ENCODE data around the gene CYP2E1. TPM values are rescaled to one million over a fixed set of nuclear protein-coding genes. Genes with fewer than 3 reads are reported as not detected.

CYP2E1 gene
- total RNA-seq, 1 donor from 2014 or later = 0.91 TPM

- no peak for DNase-seq (ENCODE audit: low spot score, unreplicated experiment)
- no peak overlapping the region for H3K4me3 Mint-ChIP-seq (ENCODE audit: low read depth)
- H3K36me3 Mint-ChIP-seq (ENCODE audit: insufficient read depth) = peaks cover 3% of the 10 kb centered on the region
- TF ChIP-seq, protein P1, sequence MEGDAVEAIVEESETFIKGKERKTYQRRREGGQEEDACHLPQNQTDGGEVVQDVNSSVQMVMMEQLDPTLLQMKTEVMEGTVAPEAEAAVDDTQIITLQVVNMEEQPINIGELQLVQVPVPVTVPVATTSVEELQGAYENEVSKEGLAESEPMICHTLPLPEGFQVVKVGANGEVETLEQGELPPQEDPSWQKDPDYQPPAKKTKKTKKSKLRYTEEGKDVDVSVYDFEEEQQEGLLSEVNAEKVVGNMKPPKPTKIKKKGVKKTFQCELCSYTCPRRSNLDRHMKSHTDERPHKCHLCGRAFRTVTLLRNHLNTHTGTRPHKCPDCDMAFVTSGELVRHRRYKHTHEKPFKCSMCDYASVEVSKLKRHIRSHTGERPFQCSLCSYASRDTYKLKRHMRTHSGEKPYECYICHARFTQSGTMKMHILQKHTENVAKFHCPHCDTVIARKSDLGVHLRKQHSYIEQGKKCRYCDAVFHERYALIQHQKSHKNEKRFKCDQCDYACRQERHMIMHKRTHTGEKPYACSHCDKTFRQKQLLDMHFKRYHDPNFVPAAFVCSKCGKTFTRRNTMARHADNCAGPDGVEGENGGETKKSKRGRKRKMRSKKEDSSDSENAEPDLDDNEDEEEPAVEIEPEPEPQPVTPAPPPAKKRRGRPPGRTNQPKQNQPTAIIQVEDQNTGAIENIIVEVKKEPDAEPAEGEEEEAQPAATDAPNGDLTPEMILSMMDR (IDR thresholded peaks at IDR 0.05; ENCODE audit: unreplicated experiment) = no peak
- no peaks in the 10 kb centered on the region for H3K27me3 Mint-ChIP-seq
- H3K4me1 Mint-ChIP-seq (ENCODE audit: low read depth) = no peaks in the 10 kb centered on the region
- H3K27ac Mint-ChIP-seq = no peak overlapping the region
- peaks cover 36% of the 10 kb centered on the region for H3K9me3 Mint-ChIP-seq (ENCODE audit: low read depth)
Measured at GRCh38 chr10:133529576-133529946, 2.4 kb downstream of the CYP2E1 start.

GRCh38 chr10:133530506-133530905 lies 3.3 kb downstream of the CYP2E1 start:
- H3K4me3 Mint-ChIP-seq (ENCODE audit: low read depth) = no peak overlapping the region
- no peaks in the 10 kb centered on the region for H3K27me3 Mint-ChIP-seq
- H3K36me3 Mint-ChIP-seq (ENCODE audit: insufficient read depth) = peaks cover 3% of the 10 kb centered on the region
- DNase-seq (ENCODE audit: low spot score, unreplicated experiment) = no peak
- no peak overlapping the region for H3K27ac Mint-ChIP-seq
- H3K9me3 Mint-ChIP-seq (ENCODE audit: low read depth) = peaks cover 36% of the 10 kb centered on the region
- no peaks in the 10 kb centered on the region for H3K4me1 Mint-ChIP-seq (ENCODE audit: low read depth)
- TF ChIP-seq, protein P1 (IDR thresholded peaks at IDR 0.05; ENCODE audit: unreplicated experiment) = no peak

DNA sequence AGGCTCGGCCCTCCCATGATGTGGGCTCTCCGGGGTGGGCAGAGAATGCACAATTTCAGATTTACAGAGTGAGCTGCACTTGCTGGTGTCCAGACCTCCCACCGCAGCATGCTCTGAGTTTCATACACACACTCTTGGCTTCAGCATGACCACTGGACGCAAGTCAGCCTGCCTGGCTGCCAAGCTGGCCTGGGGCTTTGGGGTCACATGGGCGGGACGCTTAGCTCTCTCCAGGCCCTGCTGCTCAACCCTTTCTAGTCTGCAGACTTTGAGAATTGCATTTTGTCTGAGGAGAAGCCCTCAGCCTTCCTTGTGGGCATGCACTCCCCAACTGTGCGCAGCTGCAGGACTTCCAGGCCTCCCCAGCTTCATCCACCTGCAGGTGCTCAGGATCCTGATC lies 5.7 kb downstream of the CYP2E1 start:
- H3K4me3 Mint-ChIP-seq (ENCODE audit: low read depth) = no peak overlapping the region
- H3K4me1 Mint-ChIP-seq (ENCODE audit: low read depth) = no peaks in the 10 kb centered on the region
- peaks cover 41% of the 10 kb centered on the region for H3K9me3 Mint-ChIP-seq (ENCODE audit: low read depth)
- H3K27me3 Mint-ChIP-seq = no peaks in the 10 kb centered on the region
- peaks cover 4% of the 10 kb centered on the region for H3K36me3 Mint-ChIP-seq (ENCODE audit: insufficient read depth)
- no peak overlapping the region for H3K27ac Mint-ChIP-seq
- TF ChIP-seq, protein P1 (IDR thresholded peaks at IDR 0.05; ENCODE audit: unreplicated experiment) = no peak
- no peak for DNase-seq (ENCODE audit: low spot score, unreplicated experiment)

GRCh38 chr10:133534417-133534816 lies 7.3 kb downstream of the CYP2E1 start:
- no peak for DNase-seq (ENCODE audit: low spot score, unreplicated experiment)
- Mint-ChIP-seq H3K9me3 (ENCODE audit: low read depth) (peaks cover 53% of the 10 kb centered on the region), H3K4me1 (ENCODE audit: low read depth) (no peaks in the 10 kb centered on the region), H3K27me3 (no peaks in the 10 kb centered on the region), H3K27ac (no peak overlapping the region), H3K36me3 (ENCODE audit: insufficient read depth) (peaks cover 5% of the 10 kb centered on the region), H3K4me3 (ENCODE audit: low read depth) (no peak overlapping the region)
- TF ChIP-seq, protein P1 (IDR thresholded peaks at IDR 0.05; ENCODE audit: unreplicated experiment) = no peak

- Mint-ChIP-seq H3K9me3 (ENCODE audit: low read depth) (peaks cover 48% of the 10 kb centered on the region), H3K27ac (no peak overlapping the region), H3K4me1 (ENCODE audit: low read depth) (no peaks in the 10 kb centered on the region), H3K4me3 (ENCODE audit: low read depth) (no peak overlapping the region), H3K27me3 (no peaks in the 10 kb centered on the region), H3K36me3 (ENCODE audit: insufficient read depth) (peaks cover 3% of the 10 kb centered on the region)
- TF ChIP-seq, protein P1 (IDR thresholded peaks at IDR 0.05; ENCODE audit: unreplicated experiment) = no peak
- no peak for DNase-seq (ENCODE audit: low spot score, unreplicated experiment)
Measured at GRCh38 chr10:133536198-133536597, 9.0 kb downstream of the CYP2E1 start.

All from progenitor cell of endocrine pancreas (in vitro differentiated cells).